WTC11 (cell line): ENCODE results near the gene KLK15. TPM values are rescaled to one million over a fixed set of nuclear protein-coding genes. Genes with fewer than 3 reads are reported as not detected.

Experiments used
- ATAC-seq: fragments of 200-7000 bp; cut with Tn5 transposase; 2 replicates; pipeline ENCODE4 v1.10.0; 2021; ENCODE audit warnings: mild to moderate bottlenecking, moderate library complexity
- CTCF ChIA-PET: fragments of 300-600 bp; sonication (Branson Sonifier 250); formaldehyde crosslinking; loops from one replicate; lab custom pipeline; 2021; ENCODE audit warnings: antibody characterized with exemption; lab: Charles Lee
- POLR2A ChIA-PET: fragments of 350-600 bp; sonication (Branson Sonifier 250); formaldehyde crosslinking; loops from one replicate; lab custom pipeline; 2021; ENCODE audit warnings: antibody characterized with exemption; lab: Charles Lee
- DNase-seq: peaks from one replicate; pipeline ENCODE4 v3.0.0; 2021; ENCODE audit warnings: low spot score
- H3K27ac Mint-ChIP-seq: 2 replicates; pipeline ENCODE4 v1.8.0; 2021; ENCODE audit warnings: mixed read lengths
- H3K27me3 Mint-ChIP-seq: 2 replicates; pipeline ENCODE4 v1.8.0; 2021; ENCODE audit warnings: low read depth, mild to moderate bottlenecking, moderate library complexity, mixed read lengths
- H3K36me3 Mint-ChIP-seq: 2 replicates; pipeline ENCODE4 v1.8.0; 2021; ENCODE audit warnings: mixed read lengths
- H3K4me1 Mint-ChIP-seq: 2 replicates; pipeline ENCODE4 v1.8.0; 2022; ENCODE audit warnings: mixed read lengths
- H3K4me3 Mint-ChIP-seq: 2 replicates; pipeline ENCODE4 v1.8.0; 2021; ENCODE audit warnings: mild to moderate bottlenecking, moderate library complexity, mixed read lengths
- H3K9me3 Mint-ChIP-seq: 2 replicates; pipeline ENCODE4 v1.8.0; 2021; ENCODE audit warnings: mixed read lengths
- CREB1 ChIP-seq: sonication (generic); formaldehyde crosslinking; IDR thresholded peaks from 2 replicates; pipeline ENCODE4 v1.8.0; 2023; ENCODE audit warnings: mild to moderate bottlenecking, missing genetic modification reagents
- FOXP1 ChIP-seq: sonication (generic); formaldehyde crosslinking; IDR thresholded peaks from 2 replicates; pipeline ENCODE4 v1.8.0; 2022; ENCODE audit warnings: missing genetic modification reagents, mild to moderate bottlenecking, moderate library complexity, borderline replicate concordance
- GABPB1 ChIP-seq: sonication (generic); formaldehyde crosslinking; IDR thresholded peaks from 2 replicates; pipeline ENCODE4 v1.8.1; 2023; ENCODE audit warnings: mild to moderate bottlenecking, missing genetic modification reagents
- HMGA2 ChIP-seq: fragments of 250-450 bp; sonication (Bioruptor Pico); IDR thresholded peaks from 2 replicates; pipeline ENCODE4 v1.4.0; 2021; ENCODE audit warnings: mild to moderate bottlenecking, moderate library complexity
- IRF2 ChIP-seq: sonication (generic); formaldehyde crosslinking; IDR thresholded peaks from 2 replicates; pipeline ENCODE4 v1.8.0; 2022; ENCODE audit warnings: low read depth, missing genetic modification reagents, borderline replicate concordance
- JUN ChIP-seq: sonication (generic); formaldehyde crosslinking; IDR thresholded peaks from 2 replicates; pipeline ENCODE4 v1.8.0; 2023; ENCODE audit warnings: mild to moderate bottlenecking, missing genetic modification reagents
- NFYB ChIP-seq: sonication (generic); formaldehyde crosslinking; conservative IDR thresholded peaks from 2 replicates; pipeline ENCODE4 v1.8.0; 2022; ENCODE audit warnings: low read depth, missing genetic modification reagents
- NR1H2 ChIP-seq: sonication (generic); formaldehyde crosslinking; IDR thresholded peaks from 2 replicates; pipeline ENCODE4 v1.9.0; 2021; ENCODE audit warnings: mild to moderate bottlenecking, moderate library complexity, missing genetic modification reagents
- SP1 ChIP-seq: sonication (generic); formaldehyde crosslinking; conservative IDR thresholded peaks from 2 replicates; pipeline ENCODE4 v1.8.1; 2022; ENCODE audit warnings: missing genetic modification reagents
- TCF7 ChIP-seq: sonication (generic); formaldehyde crosslinking; IDR thresholded peaks from 2 replicates; pipeline ENCODE4 v1.8.0; 2022; ENCODE audit warnings: mild to moderate bottlenecking, low read depth, missing genetic modification reagents, moderate library complexity
- TEAD1 ChIP-seq: sonication (generic); formaldehyde crosslinking; IDR thresholded peaks from 2 replicates; pipeline ENCODE4 v1.8.0; 2022; ENCODE audit warnings: mild to moderate bottlenecking, missing genetic modification reagents
- ZNF396 ChIP-seq: fragments of 250-450 bp; sonication (Bioruptor Pico); IDR thresholded peaks from 2 replicates; pipeline ENCODE4 v1.8.0; 2021; ENCODE audit warnings: mild to moderate bottlenecking, moderate library complexity, borderline replicate concordance
- total RNA-seq: library from RNA; stranded (reverse); gene quantifications from 3 replicates; pipeline ENCODE4 v1.2.3, GENCODE V29; 2021
- TF ChIP-seq, protein P1 (sequence below): sonication (generic); formaldehyde crosslinking; IDR thresholded peaks from 2 replicates; pipeline ENCODE4 v1.8.1; 2023; ENCODE audit warnings: mild to moderate bottlenecking, missing genetic modification reagents
- TF ChIP-seq, protein P2 (sequence below): sonication (generic); formaldehyde crosslinking; IDR thresholded peaks from 2 replicates; pipeline ENCODE4 v1.8.0; 2023; ENCODE audit warnings: mild to moderate bottlenecking, missing genetic modification reagents
- TF ChIP-seq, protein P3 (sequence below): sonication (generic); formaldehyde crosslinking; IDR thresholded peaks from 2 replicates; pipeline ENCODE4 v1.8.0; 2023; ENCODE audit warnings: missing genetic modification reagents, mild to moderate bottlenecking, borderline replicate concordance
- TF ChIP-seq, protein P4 (sequence below): fragments of 250-450 bp; sonication (Bioruptor Pico); IDR thresholded peaks from 2 replicates; pipeline ENCODE4 v1.9.0; 2021; ENCODE audit warnings: mild to moderate bottlenecking
- TF ChIP-seq, protein P5 (sequence below): sonication (generic); formaldehyde crosslinking; IDR thresholded peaks from 2 replicates; pipeline ENCODE4 v1.8.0; 2022; ENCODE audit warnings: mild to moderate bottlenecking, missing genetic modification reagents

Gene KLK15
- total RNA-seq, 1 experiment from 2014 or later, result not detected

DNA sequence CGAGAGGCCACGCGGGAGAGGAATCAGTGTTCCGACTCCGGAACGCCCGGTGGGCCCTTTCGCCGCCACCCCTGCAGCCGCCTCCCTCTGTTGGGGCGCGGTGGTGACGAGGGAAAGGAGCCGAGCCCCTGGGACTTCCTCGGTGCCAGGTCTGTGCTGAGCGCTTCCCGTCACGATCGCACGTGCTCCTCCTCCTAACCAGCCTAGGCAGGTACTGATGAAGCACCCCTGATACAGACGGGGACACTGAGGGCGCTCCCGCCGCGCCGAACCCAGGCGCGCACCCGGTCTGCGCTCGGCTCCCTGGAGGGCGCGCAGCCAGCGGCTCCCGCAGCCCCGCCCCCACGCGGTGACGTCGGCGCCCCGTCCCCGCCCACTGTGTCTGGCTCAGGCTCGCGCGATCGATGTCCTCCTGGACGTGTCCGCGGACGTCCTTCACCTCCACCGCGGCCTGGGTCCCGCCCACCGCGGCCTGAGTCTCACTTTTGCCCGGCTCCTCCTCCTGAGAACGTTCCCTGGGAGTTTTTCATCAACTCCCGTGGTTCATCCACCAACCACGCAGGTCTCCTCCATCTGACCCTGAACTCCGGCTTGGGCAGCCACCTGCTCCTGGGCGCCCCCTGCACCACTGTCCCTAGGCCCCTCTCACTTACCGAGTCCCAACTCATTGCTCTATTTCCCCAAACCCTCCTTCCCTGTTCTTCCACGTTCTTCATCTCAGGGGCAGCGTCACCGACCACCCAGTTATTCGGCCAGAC, 2.6 kb upstream of the KLK15 start (continued):
- TF ChIP-seq, protein P1, sequence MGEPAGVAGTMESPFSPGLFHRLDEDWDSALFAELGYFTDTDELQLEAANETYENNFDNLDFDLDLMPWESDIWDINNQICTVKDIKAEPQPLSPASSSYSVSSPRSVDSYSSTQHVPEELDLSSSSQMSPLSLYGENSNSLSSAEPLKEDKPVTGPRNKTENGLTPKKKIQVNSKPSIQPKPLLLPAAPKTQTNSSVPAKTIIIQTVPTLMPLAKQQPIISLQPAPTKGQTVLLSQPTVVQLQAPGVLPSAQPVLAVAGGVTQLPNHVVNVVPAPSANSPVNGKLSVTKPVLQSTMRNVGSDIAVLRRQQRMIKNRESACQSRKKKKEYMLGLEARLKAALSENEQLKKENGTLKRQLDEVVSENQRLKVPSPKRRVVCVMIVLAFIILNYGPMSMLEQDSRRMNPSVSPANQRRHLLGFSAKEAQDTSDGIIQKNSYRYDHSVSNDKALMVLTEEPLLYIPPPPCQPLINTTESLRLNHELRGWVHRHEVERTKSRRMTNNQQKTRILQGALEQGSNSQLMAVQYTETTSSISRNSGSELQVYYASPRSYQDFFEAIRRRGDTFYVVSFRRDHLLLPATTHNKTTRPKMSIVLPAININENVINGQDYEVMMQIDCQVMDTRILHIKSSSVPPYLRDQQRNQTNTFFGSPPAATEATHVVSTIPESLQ (CRISPR knock-in tag), result no peak
- TF ChIP-seq, protein P2, sequence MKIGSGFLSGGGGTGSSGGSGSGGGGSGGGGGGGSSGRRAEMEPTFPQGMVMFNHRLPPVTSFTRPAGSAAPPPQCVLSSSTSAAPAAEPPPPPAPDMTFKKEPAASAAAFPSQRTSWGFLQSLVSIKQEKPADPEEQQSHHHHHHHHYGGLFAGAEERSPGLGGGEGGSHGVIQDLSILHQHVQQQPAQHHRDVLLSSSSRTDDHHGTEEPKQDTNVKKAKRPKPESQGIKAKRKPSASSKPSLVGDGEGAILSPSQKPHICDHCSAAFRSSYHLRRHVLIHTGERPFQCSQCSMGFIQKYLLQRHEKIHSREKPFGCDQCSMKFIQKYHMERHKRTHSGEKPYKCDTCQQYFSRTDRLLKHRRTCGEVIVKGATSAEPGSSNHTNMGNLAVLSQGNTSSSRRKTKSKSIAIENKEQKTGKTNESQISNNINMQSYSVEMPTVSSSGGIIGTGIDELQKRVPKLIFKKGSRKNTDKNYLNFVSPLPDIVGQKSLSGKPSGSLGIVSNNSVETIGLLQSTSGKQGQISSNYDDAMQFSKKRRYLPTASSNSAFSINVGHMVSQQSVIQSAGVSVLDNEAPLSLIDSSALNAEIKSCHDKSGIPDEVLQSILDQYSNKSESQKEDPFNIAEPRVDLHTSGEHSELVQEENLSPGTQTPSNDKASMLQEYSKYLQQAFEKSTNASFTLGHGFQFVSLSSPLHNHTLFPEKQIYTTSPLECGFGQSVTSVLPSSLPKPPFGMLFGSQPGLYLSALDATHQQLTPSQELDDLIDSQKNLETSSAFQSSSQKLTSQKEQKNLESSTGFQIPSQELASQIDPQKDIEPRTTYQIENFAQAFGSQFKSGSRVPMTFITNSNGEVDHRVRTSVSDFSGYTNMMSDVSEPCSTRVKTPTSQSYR (CRISPR knock-in tag), result no peak
- TF ChIP-seq SP1 (CRISPR knock-in tag) (peak; percentile 90), TEAD1 (0 out of 2 replicates have a peak, but pooled peaks have one; percentile 12), JUN (CRISPR knock-in tag) (no peak)
- TF ChIP-seq, all 79 proteins: peak for 12

DNA sequence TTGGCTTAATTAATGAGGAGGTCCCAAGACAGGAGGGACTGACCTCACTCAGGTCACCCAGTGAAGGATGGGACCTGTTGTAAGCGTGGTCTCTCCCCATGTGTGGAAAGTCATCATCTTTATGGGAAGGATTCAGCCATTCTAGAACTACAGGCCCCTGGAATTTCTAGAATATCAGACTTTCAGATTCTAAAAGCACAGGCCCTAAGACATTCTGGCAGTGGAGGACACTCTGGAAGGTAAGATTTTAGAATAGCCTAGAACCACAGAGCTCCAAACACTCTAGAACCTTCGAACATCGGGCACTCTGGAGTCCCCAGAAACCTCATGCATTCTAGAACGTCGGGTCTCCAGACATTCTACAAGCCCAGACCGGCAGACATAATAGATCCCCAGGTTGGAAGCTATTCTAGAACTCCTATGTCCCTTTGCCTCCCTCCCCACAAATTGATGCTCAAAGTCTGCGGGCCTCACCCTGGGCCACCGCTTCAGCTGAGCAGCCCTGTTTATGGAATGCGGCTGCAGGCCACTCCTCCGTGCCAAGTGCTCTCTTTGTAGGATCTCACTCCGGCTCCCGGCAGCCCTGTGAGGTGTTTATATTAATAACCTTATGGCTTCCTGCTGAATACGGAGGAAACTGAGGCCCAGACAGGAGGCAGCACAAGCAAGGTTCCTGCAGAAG, 1.9 kb upstream of the KLK15 start:
- ChIA-PET POLR2A (no interaction called here), CTCF (interaction anchor here (0.5 kb wide), 1 partner anchor 68 kb away, joined by 3 read pairs; no protein-coding TSS in a partner anchor)
- peak; percentile 44 for ATAC-seq
- peak overlapping the region; percentile 83 for H3K4me3 Mint-ChIP-seq
- no peaks in the 10 kb centered on the region for H3K9me3 Mint-ChIP-seq
- no peaks in the 10 kb centered on the region for H3K36me3 Mint-ChIP-seq
- H3K27me3 Mint-ChIP-seq, result peaks cover 62% of the 10 kb centered on the region
- DNase-seq, result no peak
- H3K4me1 Mint-ChIP-seq, result peaks cover 19% of the 10 kb centered on the region
- no peak overlapping the region for H3K27ac Mint-ChIP-seq
- TF ChIP-seq CREB1 (no peak), TEAD1 (no peak), TCF7 (CRISPR knock-in tag) (no peak), ZNF396 (CRISPR knock-in tag) (no peak), GABPB1 (CRISPR knock-in tag) (no peak), NFYB (CRISPR knock-in tag) (no peak), IRF2 (CRISPR knock-in tag) (no peak), NR1H2 (no peak), HMGA2 (CRISPR knock-in tag) (no peak), SP1 (CRISPR knock-in tag) (no peak), FOXP1 (no peak)
- TF ChIP-seq, protein P3, sequence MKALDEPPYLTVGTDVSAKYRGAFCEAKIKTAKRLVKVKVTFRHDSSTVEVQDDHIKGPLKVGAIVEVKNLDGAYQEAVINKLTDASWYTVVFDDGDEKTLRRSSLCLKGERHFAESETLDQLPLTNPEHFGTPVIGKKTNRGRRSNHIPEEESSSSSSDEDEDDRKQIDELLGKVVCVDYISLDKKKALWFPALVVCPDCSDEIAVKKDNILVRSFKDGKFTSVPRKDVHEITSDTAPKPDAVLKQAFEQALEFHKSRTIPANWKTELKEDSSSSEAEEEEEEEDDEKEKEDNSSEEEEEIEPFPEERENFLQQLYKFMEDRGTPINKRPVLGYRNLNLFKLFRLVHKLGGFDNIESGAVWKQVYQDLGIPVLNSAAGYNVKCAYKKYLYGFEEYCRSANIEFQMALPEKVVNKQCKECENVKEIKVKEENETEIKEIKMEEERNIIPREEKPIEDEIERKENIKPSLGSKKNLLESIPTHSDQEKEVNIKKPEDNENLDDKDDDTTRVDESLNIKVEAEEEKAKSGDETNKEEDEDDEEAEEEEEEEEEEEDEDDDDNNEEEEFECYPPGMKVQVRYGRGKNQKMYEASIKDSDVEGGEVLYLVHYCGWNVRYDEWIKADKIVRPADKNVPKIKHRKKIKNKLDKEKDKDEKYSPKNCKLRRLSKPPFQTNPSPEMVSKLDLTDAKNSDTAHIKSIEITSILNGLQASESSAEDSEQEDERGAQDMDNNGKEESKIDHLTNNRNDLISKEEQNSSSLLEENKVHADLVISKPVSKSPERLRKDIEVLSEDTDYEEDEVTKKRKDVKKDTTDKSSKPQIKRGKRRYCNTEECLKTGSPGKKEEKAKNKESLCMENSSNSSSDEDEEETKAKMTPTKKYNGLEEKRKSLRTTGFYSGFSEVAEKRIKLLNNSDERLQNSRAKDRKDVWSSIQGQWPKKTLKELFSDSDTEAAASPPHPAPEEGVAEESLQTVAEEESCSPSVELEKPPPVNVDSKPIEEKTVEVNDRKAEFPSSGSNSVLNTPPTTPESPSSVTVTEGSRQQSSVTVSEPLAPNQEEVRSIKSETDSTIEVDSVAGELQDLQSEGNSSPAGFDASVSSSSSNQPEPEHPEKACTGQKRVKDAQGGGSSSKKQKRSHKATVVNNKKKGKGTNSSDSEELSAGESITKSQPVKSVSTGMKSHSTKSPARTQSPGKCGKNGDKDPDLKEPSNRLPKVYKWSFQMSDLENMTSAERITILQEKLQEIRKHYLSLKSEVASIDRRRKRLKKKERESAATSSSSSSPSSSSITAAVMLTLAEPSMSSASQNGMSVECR (CRISPR knock-in tag), result no peak
- TF ChIP-seq, protein P4, sequence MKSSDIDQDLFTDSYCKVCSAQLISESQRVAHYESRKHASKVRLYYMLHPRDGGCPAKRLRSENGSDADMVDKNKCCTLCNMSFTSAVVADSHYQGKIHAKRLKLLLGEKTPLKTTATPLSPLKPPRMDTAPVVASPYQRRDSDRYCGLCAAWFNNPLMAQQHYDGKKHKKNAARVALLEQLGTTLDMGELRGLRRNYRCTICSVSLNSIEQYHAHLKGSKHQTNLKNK (CRISPR knock-in tag), result no peak
- TF ChIP-seq, protein P2 (CRISPR knock-in tag), result no peak
- TF ChIP-seq, protein P1 (CRISPR knock-in tag), result no peak
- TF ChIP-seq, protein P5, sequence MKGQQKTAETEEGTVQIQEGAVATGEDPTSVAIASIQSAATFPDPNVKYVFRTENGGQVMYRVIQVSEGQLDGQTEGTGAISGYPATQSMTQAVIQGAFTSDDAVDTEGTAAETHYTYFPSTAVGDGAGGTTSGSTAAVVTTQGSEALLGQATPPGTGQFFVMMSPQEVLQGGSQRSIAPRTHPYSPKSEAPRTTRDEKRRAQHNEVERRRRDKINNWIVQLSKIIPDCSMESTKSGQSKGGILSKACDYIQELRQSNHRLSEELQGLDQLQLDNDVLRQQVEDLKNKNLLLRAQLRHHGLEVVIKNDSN (CRISPR knock-in tag), result no peak
